Activated T-helper 9 cell treated with anti-CD3 and anti-CD28 coated beads, Interleukin-2, amount 50 U/mL, for 16 hours (primary cell): ENCODE measurements around the gene TMEM174.

Experiments
- DNase-seq: peaks from one replicate; pipeline ENCODE4 v3.0.0-alpha.2; 2020; ENCODE audit warnings: low read depth

TMEM174 gene

GRCh38 chr5:73222173-73222572 is 49.2 kb downstream of the TMEM174 start:
- no peak for DNase-seq
